HEK293 (cell line): ENCODE measurements around the gene TAGLN2.

Experiments
- CTCF ChIA-PET: fragments of 350-600 bp; formaldehyde crosslinking; extraction: SDS; loops from one replicate; lab custom pipeline; 2021; ENCODE audit warnings: antibody characterized with exemption; lab: Yijun Ruan, JAX
- POLR2A ChIA-PET: fragments of 300-600 bp; formaldehyde crosslinking; extraction: SDS; loops from one replicate; lab custom pipeline; 2020; ENCODE audit warnings: antibody characterized with exemption, inconsistent platforms; lab: Yijun Ruan, JAX
- H3K27ac ChIP-seq: fragments of 200-500 bp; sonication (Bioruptor generic); 2 replicates; pipeline ENCODE4 v1.5.1; 2014; ENCODE audit warnings: low read depth, low read length, control low read depth, inconsistent platforms; ENCODE audit errors: extremely low read depth
- H3K36me3 ChIP-seq, 2 experiments: fragments of 200-500 bp in 1 of 2; sonication (Bioruptor generic) in 1 of 2; 1 replicate in 1 of 2; 2 replicates in 1 of 2; pipeline ENCODE4 v1.5.1; 2014 to 2017; ENCODE audit warnings: inconsistent platforms in 2 of 2, low read length in 2 of 2; ENCODE audit not compliant: control insufficient read depth in 2 of 2, insufficient read depth in 1 of 2
- H3K4me1 ChIP-seq: fragments of 200-500 bp; sonication (Bioruptor generic); 2 replicates; pipeline ENCODE4 v1.5.1; 2014; ENCODE audit warnings: mild to moderate bottlenecking, low read length, inconsistent platforms; ENCODE audit not compliant: control insufficient read depth, insufficient read depth
- H3K4me3 ChIP-seq: 2 replicates; pipeline ENCODE4 v1.5.1; 2011; ENCODE audit warnings: low read depth, mild to moderate bottlenecking, control low read depth, low read length, moderate library complexity
- H3K9me3 ChIP-seq: fragments of 200-500 bp; sonication (Bioruptor generic); 2 replicates; pipeline ENCODE4 v1.5.1; 2014; ENCODE audit warnings: low read depth, low read length, inconsistent platforms; ENCODE audit not compliant: control insufficient read depth, insufficient read depth
- EGR2 ChIP-seq: fragments of 450-650 bp; formaldehyde crosslinking; IDR thresholded peaks from 2 replicates; pipeline ENCODE4 v1.5.1; 2016; ENCODE audit warnings: low read depth, missing biosample characterization, missing genetic modification characterization
- KLF1 ChIP-seq: fragments of 450-650 bp; formaldehyde crosslinking; IDR thresholded peaks from 2 replicates; pipeline ENCODE4 v1.5.1; 2016; ENCODE audit warnings: missing biosample characterization, missing genetic modification characterization
- KLF16 ChIP-seq: fragments of 450-650 bp; formaldehyde crosslinking; IDR thresholded peaks from 2 replicates; pipeline ENCODE4 v1.5.1; 2017; ENCODE audit warnings: missing biosample characterization, missing genetic modification characterization
- KLF7 ChIP-seq: fragments of 450-650 bp; formaldehyde crosslinking; IDR thresholded peaks from 2 replicates; pipeline ENCODE4 v1.5.1; 2016; ENCODE audit warnings: missing biosample characterization, missing genetic modification characterization, borderline replicate concordance
- SP7 ChIP-seq: fragments of 450-650 bp; formaldehyde crosslinking; IDR thresholded peaks from 2 replicates; pipeline ENCODE4 v1.5.1; 2016; ENCODE audit warnings: missing biosample characterization, missing genetic modification characterization
- TRIM28 ChIP-seq: IDR thresholded peaks from 2 replicates; pipeline ENCODE4 v1.6.1; 2011; ENCODE audit warnings: low read length, control low read depth, borderline replicate concordance
- YY2 ChIP-seq: fragments of 450-650 bp; formaldehyde crosslinking; IDR thresholded peaks from 2 replicates; pipeline ENCODE4 v1.5.1; 2016; ENCODE audit warnings: missing biosample characterization, missing genetic modification characterization
- ZFHX2 ChIP-seq: fragments of 450-650 bp; formaldehyde crosslinking; conservative IDR thresholded peaks from 2 replicates; pipeline ENCODE4 v1.5.1; 2016; ENCODE audit warnings: missing biosample characterization, missing genetic modification characterization
- ZFP69B ChIP-seq: fragments of 450-650 bp; formaldehyde crosslinking; IDR thresholded peaks from 2 replicates; pipeline ENCODE4 v1.5.1; 2016; ENCODE audit warnings: missing biosample characterization, missing genetic modification characterization
- ZNF2 ChIP-seq: fragments of 450-650 bp; formaldehyde crosslinking; IDR thresholded peaks from 2 replicates; pipeline ENCODE4 v1.5.1; 2016; ENCODE audit warnings: missing biosample characterization, missing genetic modification characterization
- ZNF23 ChIP-seq: fragments of 450-650 bp; formaldehyde crosslinking; IDR thresholded peaks from 2 replicates; pipeline ENCODE4 v1.5.1; 2016; ENCODE audit warnings: missing biosample characterization, missing genetic modification characterization, borderline replicate concordance
- ZNF514 ChIP-seq: fragments of 450-650 bp; formaldehyde crosslinking; IDR thresholded peaks from 2 replicates; pipeline ENCODE4 v1.5.1; 2016; ENCODE audit warnings: missing biosample characterization, missing genetic modification characterization
- ZNF560 ChIP-seq: fragments of 450-650 bp; formaldehyde crosslinking; IDR thresholded peaks from 2 replicates; pipeline ENCODE4 v1.5.1; 2017; ENCODE audit warnings: missing biosample characterization, missing genetic modification characterization, borderline replicate concordance
- ZNF629 ChIP-seq: fragments of 450-650 bp; formaldehyde crosslinking; IDR thresholded peaks from 2 replicates; pipeline ENCODE4 v1.5.1; 2017; ENCODE audit warnings: missing biosample characterization, missing genetic modification characterization
- ZNF654 ChIP-seq: fragments of 450-650 bp; formaldehyde crosslinking; IDR thresholded peaks from 2 replicates; pipeline ENCODE4 v1.5.1; 2016; ENCODE audit warnings: low read depth, missing biosample characterization, missing genetic modification characterization
- ZNF660 ChIP-seq: fragments of 450-650 bp; IDR thresholded peaks from 2 replicates; pipeline ENCODE4 v1.5.1; 2018; ENCODE audit warnings: missing biosample characterization, mild to moderate bottlenecking, missing genetic modification characterization
- ZNF843 ChIP-seq: fragments of 450-650 bp; formaldehyde crosslinking; IDR thresholded peaks from 2 replicates; pipeline ENCODE4 v1.5.1; 2016; ENCODE audit warnings: missing biosample characterization, missing genetic modification characterization
- ZSCAN30 ChIP-seq: fragments of 450-650 bp; IDR thresholded peaks from 2 replicates; pipeline ENCODE4 v1.5.1; 2018; ENCODE audit warnings: missing biosample characterization, mild to moderate bottlenecking, missing genetic modification characterization, moderate library complexity
- TF ChIP-seq, protein P1 (sequence below): fragments of 450-650 bp; formaldehyde crosslinking; IDR thresholded peaks from 2 replicates; pipeline ENCODE4 v1.5.1; 2016; ENCODE audit warnings: missing biosample characterization, missing genetic modification characterization
- TF ChIP-seq, protein P2 (sequence below): fragments of 450-650 bp; formaldehyde crosslinking; IDR thresholded peaks from 2 replicates; pipeline ENCODE4 v1.5.1; 2016; ENCODE audit warnings: missing biosample characterization, missing genetic modification characterization
- TF ChIP-seq, protein P3 (sequence below): fragments of 450-650 bp; formaldehyde crosslinking; IDR thresholded peaks from 2 replicates; pipeline ENCODE4 v1.5.1; 2016; ENCODE audit warnings: missing biosample characterization, missing genetic modification characterization
- TF ChIP-seq, protein P4 (sequence below): fragments of 450-650 bp; formaldehyde crosslinking; IDR thresholded peaks from 2 replicates; pipeline ENCODE4 v1.5.1; 2016; ENCODE audit warnings: missing biosample characterization, missing genetic modification characterization, borderline replicate concordance

Gene TAGLN2

DNA sequence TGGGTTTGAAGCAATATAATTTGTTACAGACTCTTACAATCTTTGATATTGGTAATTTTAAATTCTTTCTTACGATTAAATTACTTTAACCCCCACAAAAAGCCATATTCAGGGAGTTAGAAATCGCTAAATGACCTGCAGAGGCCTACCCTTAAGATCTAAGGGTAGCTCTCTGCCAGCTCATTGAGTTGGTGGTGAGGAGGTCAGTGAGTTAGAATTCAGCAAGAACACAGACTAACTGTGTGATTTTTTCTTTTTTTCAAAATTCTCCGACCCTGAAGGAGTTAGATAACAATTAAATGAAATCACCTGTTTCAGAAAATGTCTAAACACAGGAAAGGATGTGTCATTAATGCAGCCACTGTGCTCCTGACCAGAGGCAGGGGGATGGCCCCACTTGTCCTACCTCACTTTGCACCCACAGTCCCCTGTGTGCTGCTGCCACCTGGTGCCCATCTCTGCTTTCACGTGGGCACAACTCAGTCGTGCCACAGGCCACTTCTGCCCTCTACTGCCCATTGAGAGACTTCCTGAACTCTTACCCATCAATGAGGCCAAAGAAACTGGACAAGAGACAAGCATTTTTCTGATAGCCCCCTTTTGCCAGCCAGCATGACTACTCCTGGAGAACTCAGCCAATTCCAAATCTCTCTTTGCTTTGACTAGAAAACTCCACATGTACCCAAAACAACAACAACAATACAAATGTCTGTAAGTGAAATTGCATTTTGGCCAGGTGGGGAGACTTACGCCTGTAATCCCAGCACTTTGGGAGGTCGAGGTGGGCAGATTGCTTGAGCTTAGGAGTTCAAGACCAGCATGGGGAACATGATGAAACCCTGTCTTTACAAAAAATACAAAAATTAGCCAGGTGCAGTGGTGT, 33.8 kb downstream of the TAGLN2 start:
- TF ChIP-seq ZNF654 (peak; percentile 96), KLF16 (tag by site-specific recombination) (0 out of 2 replicates have a peak, but pooled peaks have one; percentile 26), ZNF2 (peak; percentile 64; the same call in 1 of the 2 replicates), ZNF23 (tag by site-specific recombination) (no peak), EGR2 (tag by site-specific recombination) (peak; percentile 84), ZSCAN30 (tag by site-specific recombination) (peak; percentile 52; the same call in 1 of the 2 replicates), ZFHX2 (peak; percentile 88), ZNF660 (tag by site-specific recombination) (peak; percentile 54; the same call in 1 of the 2 replicates), YY2 (tag by site-specific recombination) (no peak), ZFP69B (peak; percentile 32; the same call in 1 of the 2 replicates), SP7 (tag by site-specific recombination) (0 out of 2 replicates have a peak, but pooled peaks have one; percentile 13), ZNF629 (0 out of 2 replicates have a peak, but pooled peaks have one; percentile 14), KLF7 (tag by site-specific recombination) (no peak), TRIM28 (no peak), ZNF843 (tag by site-specific recombination) (no peak)
- TF ChIP-seq, protein P1, sequence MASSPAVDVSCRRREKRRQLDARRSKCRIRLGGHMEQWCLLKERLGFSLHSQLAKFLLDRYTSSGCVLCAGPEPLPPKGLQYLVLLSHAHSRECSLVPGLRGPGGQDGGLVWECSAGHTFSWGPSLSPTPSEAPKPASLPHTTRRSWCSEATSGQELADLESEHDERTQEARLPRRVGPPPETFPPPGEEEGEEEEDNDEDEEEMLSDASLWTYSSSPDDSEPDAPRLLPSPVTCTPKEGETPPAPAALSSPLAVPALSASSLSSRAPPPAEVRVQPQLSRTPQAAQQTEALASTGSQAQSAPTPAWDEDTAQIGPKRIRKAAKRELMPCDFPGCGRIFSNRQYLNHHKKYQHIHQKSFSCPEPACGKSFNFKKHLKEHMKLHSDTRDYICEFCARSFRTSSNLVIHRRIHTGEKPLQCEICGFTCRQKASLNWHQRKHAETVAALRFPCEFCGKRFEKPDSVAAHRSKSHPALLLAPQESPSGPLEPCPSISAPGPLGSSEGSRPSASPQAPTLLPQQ (tag by site-specific recombination): peak; percentile 89
- TF ChIP-seq, protein P2, sequence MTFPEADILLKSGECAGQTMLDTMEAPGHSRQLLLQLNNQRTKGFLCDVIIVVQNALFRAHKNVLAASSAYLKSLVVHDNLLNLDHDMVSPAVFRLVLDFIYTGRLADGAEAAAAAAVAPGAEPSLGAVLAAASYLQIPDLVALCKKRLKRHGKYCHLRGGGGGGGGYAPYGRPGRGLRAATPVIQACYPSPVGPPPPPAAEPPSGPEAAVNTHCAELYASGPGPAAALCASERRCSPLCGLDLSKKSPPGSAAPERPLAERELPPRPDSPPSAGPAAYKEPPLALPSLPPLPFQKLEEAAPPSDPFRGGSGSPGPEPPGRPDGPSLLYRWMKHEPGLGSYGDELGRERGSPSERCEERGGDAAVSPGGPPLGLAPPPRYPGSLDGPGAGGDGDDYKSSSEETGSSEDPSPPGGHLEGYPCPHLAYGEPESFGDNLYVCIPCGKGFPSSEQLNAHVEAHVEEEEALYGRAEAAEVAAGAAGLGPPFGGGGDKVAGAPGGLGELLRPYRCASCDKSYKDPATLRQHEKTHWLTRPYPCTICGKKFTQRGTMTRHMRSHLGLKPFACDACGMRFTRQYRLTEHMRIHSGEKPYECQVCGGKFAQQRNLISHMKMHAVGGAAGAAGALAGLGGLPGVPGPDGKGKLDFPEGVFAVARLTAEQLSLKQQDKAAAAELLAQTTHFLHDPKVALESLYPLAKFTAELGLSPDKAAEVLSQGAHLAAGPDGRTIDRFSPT (tag by site-specific recombination): 0 out of 2 replicates have a peak, but pooled peaks have one; percentile 20
- TF ChIP-seq, protein P3, sequence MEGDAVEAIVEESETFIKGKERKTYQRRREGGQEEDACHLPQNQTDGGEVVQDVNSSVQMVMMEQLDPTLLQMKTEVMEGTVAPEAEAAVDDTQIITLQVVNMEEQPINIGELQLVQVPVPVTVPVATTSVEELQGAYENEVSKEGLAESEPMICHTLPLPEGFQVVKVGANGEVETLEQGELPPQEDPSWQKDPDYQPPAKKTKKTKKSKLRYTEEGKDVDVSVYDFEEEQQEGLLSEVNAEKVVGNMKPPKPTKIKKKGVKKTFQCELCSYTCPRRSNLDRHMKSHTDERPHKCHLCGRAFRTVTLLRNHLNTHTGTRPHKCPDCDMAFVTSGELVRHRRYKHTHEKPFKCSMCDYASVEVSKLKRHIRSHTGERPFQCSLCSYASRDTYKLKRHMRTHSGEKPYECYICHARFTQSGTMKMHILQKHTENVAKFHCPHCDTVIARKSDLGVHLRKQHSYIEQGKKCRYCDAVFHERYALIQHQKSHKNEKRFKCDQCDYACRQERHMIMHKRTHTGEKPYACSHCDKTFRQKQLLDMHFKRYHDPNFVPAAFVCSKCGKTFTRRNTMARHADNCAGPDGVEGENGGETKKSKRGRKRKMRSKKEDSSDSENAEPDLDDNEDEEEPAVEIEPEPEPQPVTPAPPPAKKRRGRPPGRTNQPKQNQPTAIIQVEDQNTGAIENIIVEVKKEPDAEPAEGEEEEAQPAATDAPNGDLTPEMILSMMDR (tag by site-specific recombination): peak; percentile 99
- Histone ChIP-seq H3K9me3 (no peaks in the 10 kb centered on the region), H3K4me1 (no peaks in the 10 kb centered on the region), H3K27ac (no peak overlapping the region), H3K36me3 (no peaks in the 10 kb centered on the region), H3K4me3 (no peak overlapping the region)
- ChIA-PET CTCF (interaction anchor here (0.6 to 13.2 kb wide), 72 partner anchors 9 to 1361 kb away, joined by 3 to 415 read pairs (median 4); partner anchors contain the start of genes CFAP45, DUSP23, FCRL6 and PIGM), POLR2A (interaction anchor here (1.2 to 2.8 kb wide), 3 partner anchors 24 to 32 kb away, joined by 3 to 14 read pairs (median 10); partner anchors contain the start of gene TAGLN2)

DNA sequence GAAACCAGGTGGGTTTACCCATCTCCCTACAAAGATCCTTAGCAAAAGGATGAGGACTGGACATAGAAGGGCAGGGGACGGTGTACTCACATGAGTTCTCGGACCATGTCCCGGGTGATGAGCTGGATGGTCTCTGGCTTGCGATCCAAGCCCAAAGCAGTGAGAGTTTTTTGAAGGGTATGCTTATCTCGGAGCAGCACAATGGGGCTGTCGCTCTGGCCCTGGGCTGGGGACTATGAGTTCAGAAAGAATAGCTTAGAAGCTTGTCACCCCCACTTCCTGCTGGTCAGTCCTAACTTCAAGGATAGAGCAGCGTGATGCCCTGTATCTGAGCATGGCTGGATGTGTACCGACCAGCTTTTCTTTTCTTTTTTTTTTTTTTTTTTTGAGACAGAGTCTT, 34.9 kb downstream of the TAGLN2 start:
- ChIA-PET CTCF (interaction anchor here (0.6 to 13.2 kb wide), 32 partner anchors 8 to 729 kb away, joined by 3 to 415 read pairs (median 6); partner anchors contain the start of genes DUSP23, FCRL6 and TAGLN2), POLR2A (interaction anchor here (0.8 to 2.8 kb wide), 4 partner anchors 26 to 35 kb away, joined by 3 to 10 read pairs (median 3); partner anchors contain the start of gene TAGLN2)
- Histone ChIP-seq H3K36me3 (no peaks in the 10 kb centered on the region), H3K9me3 (no peaks in the 10 kb centered on the region), H3K4me1 (no peaks in the 10 kb centered on the region), H3K4me3 (no peak overlapping the region), H3K27ac (no peak overlapping the region)
- TF ChIP-seq ZNF560 (tag by site-specific recombination) (no peak), ZNF843 (tag by site-specific recombination) (no peak), KLF1 (tag by site-specific recombination) (no peak), ZNF514 (tag by site-specific recombination) (no peak)
- TF ChIP-seq, protein P4, sequence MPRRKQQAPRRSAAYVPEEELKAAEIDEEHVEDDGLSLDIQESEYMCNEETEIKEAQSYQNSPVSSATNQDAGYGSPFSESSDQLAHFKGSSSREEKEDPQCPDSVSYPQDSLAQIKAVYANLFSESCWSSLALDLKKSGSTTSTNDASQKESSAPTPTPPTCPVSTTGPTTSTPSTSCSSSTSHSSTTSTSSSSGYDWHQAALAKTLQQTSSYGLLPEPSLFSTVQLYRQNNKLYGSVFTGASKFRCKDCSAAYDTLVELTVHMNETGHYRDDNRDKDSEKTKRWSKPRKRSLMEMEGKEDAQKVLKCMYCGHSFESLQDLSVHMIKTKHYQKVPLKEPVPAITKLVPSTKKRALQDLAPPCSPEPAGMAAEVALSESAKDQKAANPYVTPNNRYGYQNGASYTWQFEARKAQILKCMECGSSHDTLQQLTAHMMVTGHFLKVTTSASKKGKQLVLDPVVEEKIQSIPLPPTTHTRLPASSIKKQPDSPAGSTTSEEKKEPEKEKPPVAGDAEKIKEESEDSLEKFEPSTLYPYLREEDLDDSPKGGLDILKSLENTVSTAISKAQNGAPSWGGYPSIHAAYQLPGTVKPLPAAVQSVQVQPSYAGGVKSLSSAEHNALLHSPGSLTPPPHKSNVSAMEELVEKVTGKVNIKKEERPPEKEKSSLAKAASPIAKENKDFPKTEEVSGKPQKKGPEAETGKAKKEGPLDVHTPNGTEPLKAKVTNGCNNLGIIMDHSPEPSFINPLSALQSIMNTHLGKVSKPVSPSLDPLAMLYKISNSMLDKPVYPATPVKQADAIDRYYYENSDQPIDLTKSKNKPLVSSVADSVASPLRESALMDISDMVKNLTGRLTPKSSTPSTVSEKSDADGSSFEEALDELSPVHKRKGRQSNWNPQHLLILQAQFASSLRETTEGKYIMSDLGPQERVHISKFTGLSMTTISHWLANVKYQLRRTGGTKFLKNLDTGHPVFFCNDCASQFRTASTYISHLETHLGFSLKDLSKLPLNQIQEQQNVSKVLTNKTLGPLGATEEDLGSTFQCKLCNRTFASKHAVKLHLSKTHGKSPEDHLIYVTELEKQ (tag by site-specific recombination): no peak
